Epithelial cell of prostate (primary cell): ENCODE data around the gene ZBTB9.
A peak's percentile ranks its signal among the peaks of the same experiment; 100 is the strongest.

Experiments
- DNase-seq: peaks from one replicate; pipeline ENCODE4 v3.0.0-alpha.2; 2011; ENCODE audit warnings: low read depth, low spot score
- H3K27ac ChIP-seq: fragments of 450-650 bp; 2 replicates; pipeline ENCODE4 v1.5.1; 2017; ENCODE audit warnings: mild to moderate bottlenecking

ZBTB9 gene, protein sequence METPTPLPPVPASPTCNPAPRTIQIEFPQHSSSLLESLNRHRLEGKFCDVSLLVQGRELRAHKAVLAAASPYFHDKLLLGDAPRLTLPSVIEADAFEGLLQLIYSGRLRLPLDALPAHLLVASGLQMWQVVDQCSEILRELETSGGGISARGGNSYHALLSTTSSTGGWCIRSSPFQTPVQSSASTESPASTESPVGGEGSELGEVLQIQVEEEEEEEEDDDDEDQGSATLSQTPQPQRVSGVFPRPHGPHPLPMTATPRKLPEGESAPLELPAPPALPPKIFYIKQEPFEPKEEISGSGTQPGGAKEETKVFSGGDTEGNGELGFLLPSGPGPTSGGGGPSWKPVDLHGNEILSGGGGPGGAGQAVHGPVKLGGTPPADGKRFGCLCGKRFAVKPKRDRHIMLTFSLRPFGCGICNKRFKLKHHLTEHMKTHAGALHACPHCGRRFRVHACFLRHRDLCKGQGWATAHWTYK

DNA sequence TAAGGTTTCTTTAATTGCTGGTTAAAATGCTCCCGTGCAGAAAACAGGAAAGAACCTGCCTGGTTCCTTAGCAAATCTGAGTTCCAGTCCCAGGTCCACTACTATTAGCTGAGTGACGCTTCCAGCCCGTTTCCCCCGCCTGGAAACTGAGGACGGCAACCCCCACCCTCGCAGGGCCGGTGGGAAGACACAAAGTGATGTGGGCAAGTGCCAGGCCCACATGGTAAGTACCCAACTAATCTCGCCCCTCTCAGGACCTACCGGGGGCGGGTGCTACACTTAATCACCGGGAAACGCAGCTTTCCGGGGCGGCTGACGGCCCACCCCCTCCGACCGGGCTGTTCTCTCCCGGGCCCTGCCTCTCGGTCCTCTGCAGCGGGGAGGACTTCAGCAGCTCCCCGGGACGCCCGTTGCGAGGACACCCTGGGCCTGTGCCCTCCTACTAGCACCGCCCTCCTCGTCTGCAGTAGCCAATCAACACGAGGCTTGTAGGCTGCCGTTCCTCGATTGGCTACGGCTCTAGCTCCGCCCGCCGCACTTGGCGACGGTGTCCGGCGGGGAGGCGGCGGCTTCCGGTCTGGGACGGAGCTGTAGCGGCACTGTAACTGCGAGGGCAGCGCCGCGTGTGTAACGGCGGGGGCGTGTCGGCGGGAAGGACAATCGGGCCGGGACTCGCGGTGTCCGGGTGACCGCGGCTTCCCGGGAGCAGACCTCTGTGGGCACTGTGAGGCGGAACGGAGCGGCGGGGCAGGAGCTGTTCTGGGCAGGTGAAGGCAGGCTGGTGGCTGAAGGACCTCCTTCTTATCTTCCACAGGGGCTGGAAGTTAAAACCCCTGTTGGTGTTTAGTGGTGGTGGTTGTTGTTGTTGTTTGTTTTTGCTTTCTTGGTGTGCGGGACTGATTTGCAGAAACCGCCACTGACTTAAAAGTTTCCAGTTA lies at the start of gene ZBTB9:
Gene ZBTB9, plus strand, starts transcription at position 568 of the 938 bp plus-strand sequence. CDS start 525 bp downstream, outside the sequence.
- peak; percentile 83 for DNase-seq
- H3K27ac ChIP-seq = peak within 1 kb of the TSS; percentile 47

DNA sequence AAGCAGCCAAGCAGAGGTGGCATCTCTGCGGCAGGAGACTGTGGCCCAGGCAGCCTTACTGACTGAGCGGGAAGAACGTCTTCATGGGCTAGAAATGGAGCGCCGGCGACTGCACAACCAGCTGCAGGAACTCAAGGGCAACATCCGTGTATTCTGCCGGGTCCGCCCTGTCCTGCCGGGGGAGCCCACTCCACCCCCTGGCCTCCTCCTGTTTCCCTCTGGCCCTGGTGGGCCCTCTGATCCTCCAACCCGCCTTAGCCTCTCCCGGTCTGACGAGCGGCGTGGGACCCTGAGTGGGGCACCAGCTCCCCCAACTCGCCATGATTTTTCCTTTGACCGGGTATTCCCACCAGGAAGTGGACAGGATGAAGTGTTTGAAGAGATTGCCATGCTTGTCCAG lies 49.5 kb upstream of the ZBTB9 start:
- no peak overlapping the region for H3K27ac ChIP-seq
- no peak for DNase-seq

DNA sequence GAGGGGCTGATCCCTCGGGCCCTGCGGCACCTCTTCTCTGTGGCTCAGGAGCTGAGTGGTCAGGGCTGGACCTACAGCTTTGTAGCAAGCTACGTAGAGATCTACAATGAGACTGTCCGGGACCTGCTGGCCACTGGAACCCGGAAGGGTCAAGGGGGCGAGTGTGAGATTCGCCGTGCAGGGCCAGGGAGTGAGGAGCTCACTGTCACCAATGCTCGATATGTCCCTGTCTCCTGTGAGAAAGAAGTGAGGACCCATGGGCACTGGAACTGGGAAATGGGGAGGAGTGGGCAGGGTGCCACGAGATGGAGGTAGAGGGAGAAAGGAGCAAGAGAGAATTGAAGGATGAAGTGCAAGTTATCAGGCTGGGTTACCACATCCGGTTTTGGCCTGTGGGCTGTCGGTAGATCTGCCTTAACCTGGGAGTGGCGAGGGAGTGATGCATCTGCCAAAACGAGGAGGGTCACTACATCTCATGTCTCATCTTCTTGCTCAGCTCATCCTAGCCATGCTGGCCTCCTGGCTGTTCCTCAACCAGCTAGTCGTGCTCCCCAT lies 48.9 kb upstream of the ZBTB9 start:
- no peak overlapping the region for H3K27ac ChIP-seq

DNA sequence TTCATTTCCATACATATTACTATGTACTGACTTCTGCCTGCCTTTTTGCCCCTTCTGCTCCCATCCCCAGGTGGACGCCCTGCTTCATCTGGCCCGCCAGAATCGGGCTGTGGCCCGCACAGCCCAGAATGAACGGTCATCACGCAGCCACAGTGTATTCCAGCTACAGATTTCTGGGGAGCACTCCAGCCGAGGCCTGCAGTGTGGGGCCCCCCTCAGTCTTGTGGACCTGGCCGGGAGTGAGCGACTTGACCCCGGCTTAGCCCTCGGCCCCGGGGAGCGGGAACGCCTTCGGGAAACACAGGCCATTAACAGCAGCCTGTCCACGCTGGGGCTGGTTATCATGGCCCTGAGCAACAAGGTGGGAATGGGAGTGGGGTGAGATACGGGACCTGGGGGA lies 48.2 kb upstream of the ZBTB9 start:
- no peak for DNase-seq
- H3K27ac ChIP-seq = no peak overlapping the region

More for the DNA sequence above, 48.9 kb upstream of the ZBTB9 start:
- DNase-seq = no peak

DNA sequence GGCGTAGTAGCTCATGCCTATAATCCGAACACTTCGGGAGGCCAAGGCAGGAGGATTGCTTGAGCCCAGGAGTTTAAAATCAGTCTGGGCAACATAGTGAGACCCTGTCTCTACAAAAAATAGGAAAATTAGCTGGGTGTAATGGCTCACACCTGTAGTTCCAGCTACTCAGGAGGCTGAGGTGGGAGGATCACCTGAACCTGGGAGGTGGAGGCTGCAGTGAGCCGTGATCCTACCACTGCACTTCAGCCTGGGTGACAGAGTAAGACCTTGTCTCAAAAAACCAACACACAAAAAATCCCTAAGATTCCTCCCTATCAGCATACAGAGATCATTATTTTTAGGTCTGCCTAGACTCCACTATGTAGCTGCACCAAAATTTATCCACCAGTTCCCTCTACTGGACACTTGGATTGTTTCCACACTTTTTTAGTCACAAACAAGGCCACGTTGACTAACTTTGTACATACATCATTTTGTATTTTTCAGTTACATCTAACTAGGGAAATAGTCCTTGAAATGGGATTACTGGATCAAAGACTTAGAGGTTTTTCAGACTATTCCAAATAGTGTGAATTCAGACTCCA lies 47.2 kb upstream of the ZBTB9 start:
- no peak for DNase-seq
- no peak overlapping the region for H3K27ac ChIP-seq

DNA sequence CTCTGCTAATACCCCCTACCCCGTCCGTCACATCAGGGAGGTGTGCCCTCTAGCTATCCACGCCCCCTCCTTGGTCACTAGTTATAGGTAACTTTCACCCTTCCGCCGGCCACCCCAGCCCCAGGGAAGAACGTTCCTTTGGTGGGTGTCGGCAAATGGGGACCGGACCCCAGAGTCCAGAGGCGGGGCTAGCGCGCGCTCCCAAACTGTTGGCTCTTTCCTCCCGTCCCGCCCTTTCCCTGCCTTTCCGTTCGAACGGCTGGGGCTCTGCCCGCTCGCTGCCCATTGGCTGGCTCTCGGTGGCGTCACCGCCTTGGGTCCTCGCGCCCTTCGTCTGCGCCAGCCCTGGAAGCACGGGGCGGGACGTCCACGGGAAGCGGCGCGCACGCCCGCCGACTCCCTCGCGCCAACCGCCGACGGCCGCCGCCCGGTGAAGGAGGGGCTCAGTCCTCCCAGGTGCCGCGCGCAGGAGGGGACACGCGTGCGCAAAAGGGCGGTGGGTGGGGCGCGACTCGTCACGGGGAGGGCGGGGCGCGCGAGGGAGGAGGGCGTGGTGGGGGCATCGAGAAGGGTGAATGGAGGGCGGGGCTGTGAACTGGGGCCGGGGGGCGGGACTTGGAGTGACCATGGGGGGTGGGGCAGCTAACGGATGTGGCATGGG lies 44.2 kb upstream of the ZBTB9 start:
- H3K27ac ChIP-seq = peak overlapping the region; percentile 68
- peak; percentile 94 for DNase-seq

DNA sequence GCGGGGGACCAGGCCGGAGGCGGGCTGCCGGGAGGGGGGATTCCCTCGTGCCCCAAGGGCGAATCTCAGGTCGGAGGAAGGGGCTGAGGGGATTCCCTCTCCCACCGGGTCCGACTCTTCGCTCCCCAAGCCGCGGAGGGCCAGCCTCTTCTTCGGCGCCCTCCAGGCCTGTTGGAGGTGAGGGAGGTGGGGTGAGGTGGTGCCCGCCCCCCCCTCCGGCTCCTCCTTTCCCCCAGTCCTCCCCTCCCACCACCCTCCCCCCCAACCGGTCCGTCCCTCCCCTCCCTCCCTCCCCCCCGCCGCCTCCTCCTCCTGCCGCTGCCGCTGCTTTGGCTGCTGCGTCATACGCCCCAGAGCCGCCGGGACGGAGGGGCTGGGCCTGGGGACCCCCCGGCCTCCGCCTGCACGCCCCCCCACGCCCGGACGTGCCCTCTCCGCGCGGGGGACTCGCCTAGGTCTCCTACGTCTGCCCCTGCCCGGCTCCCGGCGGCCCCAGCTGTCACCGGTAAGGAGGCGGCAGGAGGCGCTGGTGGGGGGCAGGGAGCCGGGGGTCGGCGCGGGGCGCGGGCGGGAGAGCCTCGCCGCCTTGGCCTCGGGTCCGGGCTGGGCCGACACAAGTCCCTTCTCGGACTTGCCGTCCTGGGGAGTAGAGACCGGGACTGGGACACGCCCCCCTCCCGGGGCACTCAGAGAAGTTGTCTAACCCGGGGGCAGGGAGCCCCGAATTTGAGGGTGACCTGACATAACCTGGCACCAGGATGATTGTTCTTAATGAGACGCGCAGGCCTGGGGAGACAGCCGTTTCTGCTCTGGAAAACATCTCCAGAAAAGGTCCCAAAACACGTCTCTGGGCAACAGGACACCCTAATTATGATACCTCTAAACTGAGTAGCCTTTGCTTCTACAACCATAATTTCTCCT lies 43.4 kb upstream of the ZBTB9 start, which contains the start of gene PHF1:
Gene PHF1, plus strand, starts transcription at position 304 of the 921 bp plus-strand sequence. CDS start 1,250 bp downstream, outside the sequence.
- DNase-seq = peak; percentile 44
- H3K27ac ChIP-seq = peak within 1 kb of the TSS; percentile 68

DNA sequence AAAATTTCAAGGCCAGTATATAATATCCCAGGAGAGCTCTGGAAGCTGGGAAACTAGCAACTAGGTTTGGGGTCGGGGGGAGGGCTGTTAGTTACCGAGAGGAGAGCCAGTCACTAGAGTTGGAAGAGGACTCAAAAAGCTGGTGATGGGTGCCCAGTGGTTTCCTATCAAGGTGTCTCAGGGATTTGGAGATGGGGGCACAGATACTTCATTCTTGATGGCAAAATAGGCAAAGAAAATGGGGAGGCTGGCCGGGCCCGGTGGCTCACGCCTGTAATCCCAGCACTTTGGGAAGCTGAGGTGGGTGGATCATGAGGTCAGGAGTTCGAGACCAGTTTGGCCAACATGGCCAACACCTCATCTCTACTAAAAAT lies 42.8 kb upstream of the ZBTB9 start:
- no peak for DNase-seq
- H3K27ac ChIP-seq = peak overlapping the region; percentile 68

DNA sequence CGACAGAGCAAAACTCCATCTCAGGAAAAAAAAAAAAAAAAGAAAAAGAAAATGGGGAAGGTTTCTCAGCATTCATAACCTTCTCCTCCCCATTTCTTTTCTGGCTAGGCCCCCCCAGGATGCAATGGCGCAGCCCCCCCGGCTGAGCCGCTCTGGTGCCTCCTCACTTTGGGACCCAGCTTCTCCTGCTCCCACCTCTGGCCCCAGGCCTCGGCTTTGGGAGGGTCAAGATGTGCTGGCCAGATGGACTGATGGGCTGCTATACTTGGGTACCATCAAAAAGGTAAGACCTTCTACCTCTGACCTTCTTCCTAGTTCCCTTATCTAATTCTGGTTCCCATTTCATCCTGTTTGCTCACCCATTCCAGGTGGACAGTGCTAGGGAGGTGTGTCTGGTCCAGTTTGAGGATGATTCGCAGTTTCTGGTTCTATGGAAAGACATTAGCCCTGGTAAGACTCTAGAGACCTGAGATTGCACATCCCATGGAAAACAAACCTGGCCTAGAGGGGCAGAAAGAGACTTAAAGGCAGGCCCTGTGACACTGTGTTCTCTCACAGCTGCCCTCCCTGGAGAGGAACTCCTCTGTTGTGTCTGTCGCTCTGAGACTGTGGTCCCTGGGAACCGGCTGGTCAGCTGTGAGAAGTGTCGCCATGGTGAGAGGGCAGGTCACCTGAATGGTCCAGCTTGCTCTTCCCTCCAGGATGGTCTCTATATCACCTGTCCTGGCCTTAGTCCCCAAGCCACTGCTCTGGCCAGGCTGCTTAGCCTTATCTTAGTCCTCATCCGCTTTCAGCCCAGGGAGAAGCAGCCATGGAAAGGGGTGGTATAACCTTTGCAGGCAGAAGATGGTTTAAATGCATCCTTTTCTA lies 42.0 kb upstream of the ZBTB9 start:
- DNase-seq = no peak
- no peak overlapping the region for H3K27ac ChIP-seq

DNA sequence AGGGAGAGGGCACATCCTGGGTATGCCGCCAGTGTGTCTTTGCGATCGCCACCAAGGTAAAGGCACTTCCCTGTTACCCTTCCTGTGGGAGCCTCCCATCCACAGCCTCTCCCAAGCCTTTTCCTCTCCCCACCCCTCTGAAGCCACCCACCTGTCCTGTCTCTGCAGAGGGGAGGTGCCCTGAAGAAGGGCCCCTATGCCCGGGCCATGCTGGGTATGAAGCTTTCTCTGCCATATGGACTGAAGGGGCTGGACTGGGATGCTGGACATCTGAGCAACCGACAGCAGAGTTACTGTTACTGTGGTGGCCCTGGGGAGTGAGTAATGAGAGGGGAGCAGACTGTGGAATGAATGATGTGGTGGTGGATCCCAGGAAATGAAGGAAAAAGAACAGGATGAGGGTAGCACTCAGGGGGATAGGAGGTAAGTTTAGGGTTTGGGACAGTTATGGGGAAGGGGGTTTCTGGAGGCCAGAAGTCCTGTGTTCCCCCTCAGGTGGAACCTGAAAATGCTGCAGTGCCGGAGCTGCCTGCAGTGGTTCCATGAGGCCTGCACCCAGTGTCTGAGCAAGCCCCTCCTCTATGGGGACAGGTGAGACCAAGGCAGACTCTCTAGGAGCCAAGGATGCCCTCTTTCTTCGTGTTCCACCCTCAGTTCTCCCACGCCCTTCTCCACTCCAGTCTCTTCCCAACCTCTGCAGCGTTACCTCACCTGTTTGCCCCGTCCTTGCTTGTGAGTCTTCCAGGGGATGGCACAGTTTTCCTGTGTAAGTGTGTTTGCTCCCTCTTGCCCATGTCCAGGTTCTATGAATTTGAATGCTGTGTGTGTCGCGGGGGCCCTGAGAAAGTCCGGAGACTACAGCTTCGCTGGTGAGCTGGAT lies 40.9 kb upstream of the ZBTB9 start:
- no peak overlapping the region for H3K27ac ChIP-seq
- DNase-seq = no peak

DNA sequence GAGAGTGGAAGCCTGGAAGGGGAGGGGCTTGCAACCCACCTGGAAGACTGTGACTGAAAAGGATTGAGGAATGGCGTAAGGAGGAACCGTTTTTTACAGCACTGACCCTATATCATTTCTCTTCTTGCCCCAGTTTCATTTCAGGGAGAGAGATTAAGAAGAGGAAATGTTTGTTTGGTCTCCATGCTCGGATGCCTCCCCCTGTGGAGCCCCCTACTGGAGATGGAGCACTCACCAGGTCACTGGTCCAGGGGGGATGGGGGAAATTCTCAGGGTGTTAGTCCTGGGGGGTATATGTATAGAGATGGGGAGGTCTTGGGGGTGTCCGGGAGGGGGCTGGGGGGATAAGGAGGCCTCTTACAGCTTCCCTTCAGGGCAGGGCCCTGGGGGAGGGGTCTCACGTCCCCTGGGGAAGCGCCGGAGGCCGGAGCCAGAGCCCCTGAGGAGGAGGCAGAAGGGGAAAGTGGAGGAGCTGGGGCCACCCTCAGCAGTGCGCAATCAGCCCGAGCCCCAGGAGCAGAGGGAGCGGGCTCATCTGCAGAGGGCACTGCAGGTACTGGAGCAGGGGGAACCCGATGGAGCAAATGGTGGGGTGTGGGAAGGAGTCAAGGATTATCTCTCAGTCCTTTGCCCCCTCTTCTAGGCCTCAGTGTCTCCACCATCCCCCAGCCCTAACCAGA lies 39.6 kb upstream of the ZBTB9 start:
- no peak overlapping the region for H3K27ac ChIP-seq
- DNase-seq = no peak

DNA sequence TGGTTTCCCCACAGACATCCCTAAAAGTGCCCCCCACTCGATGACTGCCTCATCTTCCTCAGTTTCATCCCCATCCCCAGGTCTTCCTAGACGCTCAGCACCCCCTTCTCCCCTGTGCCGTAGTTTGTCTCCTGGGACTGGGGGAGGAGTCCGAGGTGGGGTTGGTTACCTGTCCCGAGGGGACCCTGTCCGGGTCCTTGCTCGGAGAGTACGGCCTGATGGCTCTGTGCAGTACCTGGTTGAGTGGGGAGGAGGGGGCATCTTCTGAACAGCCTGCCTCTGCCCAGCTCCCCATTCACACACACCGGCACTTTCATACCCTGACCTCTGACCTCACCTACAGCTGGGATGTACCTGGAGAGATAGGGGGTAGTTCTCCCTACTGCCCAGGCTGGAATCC lies 38.5 kb upstream of the ZBTB9 start:
- peak overlapping the region; percentile 90 for H3K27ac ChIP-seq
- DNase-seq = no peak

DNA sequence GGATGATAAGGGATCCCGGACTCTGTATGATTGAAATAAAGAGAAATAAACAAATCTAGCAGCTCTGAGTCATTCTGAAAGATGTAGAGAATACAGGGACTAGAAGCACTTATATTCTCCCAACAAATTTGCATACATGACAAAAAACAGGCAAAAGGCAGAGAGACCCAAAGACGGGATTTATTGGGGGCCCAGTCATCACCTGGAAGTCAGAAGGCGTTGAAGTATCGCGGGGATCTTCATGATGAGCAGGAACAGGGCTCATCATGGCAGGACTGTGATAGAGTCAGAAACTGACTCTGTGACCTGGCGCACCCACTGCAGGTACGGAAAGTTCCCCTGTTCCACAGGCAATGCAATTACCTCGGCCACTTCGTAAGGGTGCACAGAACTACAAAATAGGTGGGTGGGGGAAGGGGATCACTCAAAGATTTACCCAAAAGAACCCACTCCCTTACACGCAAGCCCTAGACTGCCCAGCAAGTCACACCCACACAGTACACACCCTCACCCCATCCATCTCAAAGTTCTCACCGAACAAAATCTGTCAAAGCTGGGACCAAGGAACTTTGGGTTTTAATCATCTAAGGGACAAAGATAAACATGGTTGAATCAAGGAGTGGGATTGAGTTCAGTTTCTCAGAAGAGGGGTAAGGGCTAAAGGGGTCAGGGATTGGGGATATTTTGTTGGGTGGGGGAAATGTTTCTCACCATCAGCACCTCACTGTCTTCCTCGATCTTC lies 37.8 kb upstream of the ZBTB9 start:
- DNase-seq = no peak
- peak overlapping the region; percentile 90 for H3K27ac ChIP-seq

DNA sequence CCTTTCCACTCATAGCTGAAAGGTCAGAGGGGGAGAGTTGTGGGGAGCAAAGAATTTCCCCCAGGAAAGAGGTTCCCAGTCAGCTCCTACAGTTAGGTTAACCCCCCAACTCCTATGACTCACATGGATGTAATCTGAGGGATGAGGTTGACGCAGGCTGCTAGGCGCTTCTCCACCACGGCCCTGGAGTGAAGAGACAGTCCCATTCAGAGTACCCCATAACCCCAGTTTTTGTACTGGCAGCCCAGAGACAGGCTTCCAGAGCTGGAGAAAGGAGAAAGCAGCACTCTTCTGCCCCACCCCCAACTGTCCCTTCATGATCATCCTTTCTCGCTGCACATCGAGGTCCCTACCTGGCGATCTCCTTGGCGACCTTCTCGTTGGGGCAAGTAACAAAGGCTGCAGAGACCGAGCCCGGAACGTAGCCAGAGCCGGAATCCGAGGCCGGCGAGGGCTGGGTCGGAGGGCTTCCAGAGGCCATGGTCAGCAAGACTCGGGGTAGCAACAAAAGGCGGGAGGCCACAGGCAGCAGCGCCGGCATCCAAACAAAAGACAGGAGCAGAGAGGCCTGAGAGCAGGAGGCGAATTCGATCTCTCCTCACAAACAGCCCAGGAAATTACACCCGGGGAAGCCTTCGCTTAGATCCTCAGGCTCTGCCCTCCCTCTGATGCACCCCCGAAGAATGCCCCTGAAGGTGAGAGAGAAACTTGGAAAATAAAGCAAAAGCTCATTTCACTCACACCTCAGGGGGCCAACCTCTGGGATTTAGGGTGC lies 37.1 kb upstream of the ZBTB9 start:
- H3K27ac ChIP-seq = peak overlapping the region; percentile 90
- DNase-seq = no peak
